Progenitor cell of endocrine pancreas (in vitro differentiated cells): ENCODE measurements around the gene RIMKLA. TPM values are rescaled to one million over a fixed set of nuclear protein-coding genes. Genes with fewer than 3 reads are reported as not detected.

Source experiments
- DNase-seq: peaks from one replicate; pipeline ENCODE4 v3.0.0; 2021; ENCODE audit warnings: low spot score; ENCODE audit not compliant: unreplicated experiment
- H3K27ac Mint-ChIP-seq: 2 replicates; pipeline ENCODE4 v1.8.0; 2021; ENCODE audit warnings: mild to moderate bottlenecking, moderate library complexity, mixed read lengths
- H3K27me3 Mint-ChIP-seq: 2 replicates; pipeline ENCODE4 v1.8.0; 2021; ENCODE audit warnings: mixed read lengths
- H3K36me3 Mint-ChIP-seq: 2 replicates; pipeline ENCODE4 v1.8.0; 2022; ENCODE audit warnings: mixed read lengths; ENCODE audit not compliant: insufficient read depth
- H3K4me1 Mint-ChIP-seq: 2 replicates; pipeline ENCODE4 v1.8.0; 2021; ENCODE audit warnings: low read depth, mixed read lengths
- H3K4me3 Mint-ChIP-seq: 2 replicates; pipeline ENCODE4 v1.8.0; 2021; ENCODE audit warnings: low read depth, mild to moderate bottlenecking, moderate library complexity, mixed read lengths
- H3K9me3 Mint-ChIP-seq: 2 replicates; pipeline ENCODE4 v1.8.0; 2021; ENCODE audit warnings: low read depth, mixed read lengths
- CTCF ChIP-seq: fragments of 200-600 bp; sonication (generic); IDR thresholded peaks from one replicate; pipeline ENCODE4 v1.5.0; 2021; ENCODE audit warnings: antibody characterized with exemption, mild to moderate bottlenecking; ENCODE audit not compliant: unreplicated experiment
- total RNA-seq: library from RNA; stranded (reverse); gene quantifications from 2 replicates; pipeline ENCODE4 v1.2.1, GENCODE V29; 2021

Gene RIMKLA
- total RNA-seq, 1 donor from 2014 or later, result 3.9 TPM

- Mint-ChIP-seq H3K4me3 (no peak overlapping the region), H3K4me1 (peaks cover 13% of the 10 kb centered on the region), H3K36me3 (peaks cover 5% of the 10 kb centered on the region), H3K27ac (no peak overlapping the region), H3K9me3 (no peaks in the 10 kb centered on the region), H3K27me3 (no peaks in the 10 kb centered on the region)
- no peak for DNase-seq
- no peak for TF ChIP-seq CTCF
Observed at GRCh38 chr1:42453386-42453785, 72.8 kb downstream of the RIMKLA start.

DNA sequence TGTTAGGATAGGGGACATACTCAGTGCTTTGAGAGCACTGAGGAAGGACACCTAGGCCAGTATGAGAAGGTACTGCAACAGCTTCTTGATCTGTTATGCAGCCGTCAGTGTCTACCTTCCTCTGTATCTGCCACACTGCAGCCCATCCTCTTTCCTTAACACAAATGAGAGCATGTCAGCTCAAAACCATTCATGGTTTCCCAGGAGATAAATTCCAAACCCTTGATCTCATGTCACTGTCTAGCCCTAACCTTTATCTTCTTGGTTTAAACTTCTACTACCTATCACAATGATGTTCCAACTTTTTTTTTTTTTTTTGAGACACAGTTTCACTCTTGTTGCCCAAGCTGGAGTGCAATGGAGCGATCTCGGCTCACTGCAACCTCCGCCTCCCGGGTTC, 73.8 kb downstream of the RIMKLA start:
- no peak for DNase-seq
- Mint-ChIP-seq H3K4me1 (peaks cover 13% of the 10 kb centered on the region), H3K4me3 (no peak overlapping the region), H3K27ac (no peak overlapping the region), H3K36me3 (peaks cover 6% of the 10 kb centered on the region), H3K27me3 (no peaks in the 10 kb centered on the region), H3K9me3 (no peaks in the 10 kb centered on the region)
- no peak for TF ChIP-seq CTCF

GRCh38 chr1:42456010-42456753, 75.6 kb downstream of the RIMKLA start, which contains the start of the genes PPCS and ZMYND12:
TSS of gene PPCS (plus strand) at chr1:42456543. CDS start at chr1:42456566, 23 bp downstream.
TSS of gene ZMYND12 (minus strand) at chr1:42456022. CDS start at chr1:42455997, 25 bp downstream.
- Mint-ChIP-seq H3K27ac (peak within 1 kb of the TSS; percentile 98), H3K27me3 (no peaks in the 10 kb centered on the region), H3K4me1 (peaks cover 13% of the 10 kb centered on the region), H3K4me3 (peak within 1 kb of the TSS; percentile 83), H3K36me3 (peaks cover 10% of the 10 kb centered on the region), H3K9me3 (no peaks in the 10 kb centered on the region)
- TF ChIP-seq CTCF, result no peak
- DNase-seq, result peak; percentile 64

- no peak for DNase-seq
- H3K9me3 Mint-ChIP-seq, result no peaks in the 10 kb centered on the region
Observed at GRCh38 chr1:42456754-42457089, 76.1 kb downstream of the RIMKLA start.

GRCh38 chr1:42461196-42461595, 80.6 kb downstream of the RIMKLA start:
- H3K36me3 Mint-ChIP-seq, result peaks cover 10% of the 10 kb centered on the region

More at GRCh38 chr1:42456754-42457089, 76.1 kb downstream of the RIMKLA start:
- Mint-ChIP-seq H3K27ac (peak overlapping the region; percentile 98), H3K27me3 (no peaks in the 10 kb centered on the region), H3K4me3 (peak overlapping the region; percentile 83), H3K36me3 (peaks cover 10% of the 10 kb centered on the region), H3K4me1 (peaks cover 13% of the 10 kb centered on the region)
- TF ChIP-seq CTCF, result no peak

More at GRCh38 chr1:42461196-42461595, 80.6 kb downstream of the RIMKLA start:
- Mint-ChIP-seq H3K4me3 (no peak overlapping the region), H3K27me3 (no peaks in the 10 kb centered on the region), H3K9me3 (no peaks in the 10 kb centered on the region), H3K4me1 (peaks cover 37% of the 10 kb centered on the region), H3K27ac (no peak overlapping the region)
- no peak for TF ChIP-seq CTCF
- DNase-seq, result no peak
